HG03060 (cell line): Measurements from ENCODE around the gene TRIM66.

ENCODE experiments used
- ATAC-seq: cut with Tn5 transposase; IDR thresholded peaks from one replicate; pipeline ENCODE4 v1.9.1; 2021; ENCODE audit warnings: low read depth, moderate number of reproducible peaks; ENCODE audit not compliant: unreplicated experiment

The TRIM66 gene

DNA sequence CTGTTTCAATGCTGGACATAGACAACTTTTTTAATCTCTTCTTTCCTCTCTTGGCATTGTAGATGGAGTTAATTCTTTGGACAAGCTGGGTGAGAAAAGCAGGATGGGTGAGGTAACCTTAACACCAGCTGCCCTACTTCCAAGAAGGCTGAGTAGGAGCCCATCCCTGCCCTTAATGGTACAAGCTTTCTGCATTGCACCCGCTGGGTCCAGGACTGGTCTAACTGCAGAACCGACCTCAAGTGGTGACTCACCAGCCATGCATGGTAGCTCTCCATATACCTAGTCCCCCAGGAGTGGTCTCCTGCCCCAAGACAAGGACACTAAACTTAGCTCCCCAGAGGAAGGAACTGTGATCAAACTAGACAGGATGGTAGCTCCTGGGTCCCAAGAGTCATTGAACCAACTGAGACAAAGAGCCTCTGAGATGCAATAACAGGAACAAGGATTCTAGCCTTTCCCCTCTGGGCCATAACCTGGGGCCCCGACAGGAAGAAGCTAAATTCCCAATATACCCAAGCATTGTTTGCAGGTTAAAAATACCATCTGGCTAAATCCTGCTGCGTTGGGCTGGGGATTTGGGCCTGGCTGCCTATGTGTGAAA is 32.3 kb upstream of the TRIM66 start:
- no peak for ATAC-seq

- ATAC-seq, result no peak
Observed at GRCh38 chr11:8713760-8714454, 31.4 kb upstream of the TRIM66 start.

- no peak for ATAC-seq
Observed at GRCh38 chr11:8712506-8712905, 30.0 kb upstream of the TRIM66 start.

GRCh38 chr11:8711895-8712442 is 29.5 kb upstream of the TRIM66 start:
- ATAC-seq, result no peak

- no peak for ATAC-seq
Observed at GRCh38 chr11:8709777-8710176, 27.3 kb upstream of the TRIM66 start.

DNA sequence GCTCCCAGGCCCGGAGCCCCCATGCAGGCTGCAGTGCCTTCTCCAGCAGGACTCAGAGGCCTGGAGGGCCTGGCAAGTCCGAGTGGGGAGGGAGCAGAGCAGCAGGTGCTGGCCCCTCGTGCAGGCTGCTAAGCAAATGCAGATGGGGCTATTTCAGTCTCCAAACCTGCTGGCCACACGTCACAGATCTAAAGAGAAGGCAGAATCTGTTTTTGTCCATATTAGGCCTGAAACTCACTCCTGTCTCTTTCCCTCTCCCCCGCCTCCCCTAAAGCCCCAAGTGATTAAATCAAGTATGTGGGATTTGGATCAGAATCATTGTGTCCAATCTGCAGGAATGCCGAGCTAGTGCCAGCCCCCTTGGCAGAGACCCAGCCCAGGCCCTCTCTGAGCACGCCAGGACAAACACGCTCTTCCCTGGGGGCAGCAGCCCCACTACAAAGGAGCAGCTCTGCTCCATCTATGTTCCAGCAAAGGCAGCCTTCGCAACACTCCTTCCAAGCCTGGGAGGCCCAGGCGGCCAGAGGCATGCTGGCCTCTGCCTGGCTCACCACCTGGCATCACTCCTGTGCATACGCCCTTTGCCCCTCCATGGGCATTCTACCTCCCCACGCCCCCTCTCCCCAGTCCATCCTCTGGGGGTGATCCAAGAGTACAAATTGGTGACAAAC is 26.7 kb upstream of the TRIM66 start:
- ATAC-seq, result no peak

GRCh38 chr11:8707541-8708191 is 25.2 kb upstream of the TRIM66 start:
- ATAC-seq, result no peak

GRCh38 chr11:8706673-8707432 is 24.4 kb upstream of the TRIM66 start:
- ATAC-seq, result no peak

GRCh38 chr11:8705146-8705545 is 22.7 kb upstream of the TRIM66 start:
- ATAC-seq, result no peak

DNA sequence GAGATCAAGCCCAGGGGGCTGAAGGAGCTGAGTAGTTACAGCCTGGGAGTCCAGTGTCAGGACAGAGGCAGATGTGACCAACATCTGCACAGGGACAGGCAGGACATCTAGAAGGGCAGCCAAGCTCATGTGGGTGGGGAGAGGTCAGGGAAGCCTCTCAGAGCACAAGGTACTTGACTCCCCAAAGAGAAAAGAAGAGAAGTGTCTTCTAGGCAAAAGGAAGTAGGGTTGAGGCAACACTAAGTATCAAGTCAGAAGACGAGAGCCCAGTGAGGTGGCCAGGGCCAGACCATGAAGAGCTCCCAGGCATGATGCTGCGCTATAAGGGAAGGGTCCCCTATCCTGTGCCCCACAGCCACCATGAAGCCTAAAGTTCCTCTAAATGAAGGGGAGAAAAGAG is 21.7 kb upstream of the TRIM66 start:
- no peak for ATAC-seq

DNA sequence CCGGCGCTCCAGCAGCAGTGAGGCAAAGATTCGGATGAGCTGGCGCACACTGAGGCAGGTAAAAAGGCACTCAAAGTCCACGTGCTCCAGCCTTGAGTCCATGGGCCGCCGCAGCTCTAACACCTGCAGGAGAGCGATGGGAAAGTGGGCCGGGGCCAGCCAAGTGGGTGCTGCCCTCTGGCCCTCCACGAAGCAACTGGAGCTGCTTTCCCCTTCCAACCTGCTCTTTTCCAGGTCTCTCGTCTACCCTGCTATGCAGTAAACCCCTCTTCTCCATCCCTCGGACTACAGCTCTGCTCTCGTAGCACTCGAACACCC is 20.1 kb upstream of the TRIM66 start:
- no peak for ATAC-seq

- ATAC-seq, result no peak
Observed at GRCh38 chr11:8701891-8702597, 19.6 kb upstream of the TRIM66 start.

DNA sequence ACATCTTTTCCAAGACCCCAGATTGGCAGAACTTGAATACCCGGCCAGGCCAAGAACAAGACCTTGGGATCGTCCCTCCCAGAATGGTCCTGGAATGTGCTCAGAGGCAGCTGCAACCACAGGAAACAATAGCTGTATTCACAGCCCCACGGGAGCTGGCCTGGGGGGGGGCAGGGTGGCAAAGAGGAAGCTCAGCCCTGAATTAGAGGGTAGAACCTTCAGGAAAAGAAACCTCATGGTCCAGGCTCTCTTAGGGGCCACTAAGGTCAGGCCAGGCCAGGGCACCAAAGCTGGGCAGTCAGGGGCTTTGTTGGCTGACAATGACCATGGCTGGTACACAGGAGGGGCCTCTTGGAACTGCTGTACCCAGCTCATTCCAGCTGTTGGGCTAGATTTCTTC is 17.4 kb upstream of the TRIM66 start:
- ATAC-seq, result no peak

- ATAC-seq, result no peak
Observed at GRCh38 chr11:8698917-8699441, 16.5 kb upstream of the TRIM66 start.

GRCh38 chr11:8698379-8698851 is 15.9 kb upstream of the TRIM66 start:
- no peak for ATAC-seq

- ATAC-seq, result no peak
Observed at GRCh38 chr11:8697054-8697453, 14.6 kb upstream of the TRIM66 start.

- no peak for ATAC-seq
Observed at GRCh38 chr11:8694137-8694536, 11.7 kb upstream of the TRIM66 start.

- no peak for ATAC-seq
Observed at GRCh38 chr11:8693555-8693954, 11.1 kb upstream of the TRIM66 start.

- ATAC-seq, result no peak
Observed at GRCh38 chr11:8693010-8693551, 10.6 kb upstream of the TRIM66 start.
